Fibroblast of the aortic adventitia (primary cell): ENCODE results near the gene AGTRAP. TPM values are rescaled to one million over a fixed set of nuclear protein-coding genes. Genes with fewer than 3 reads are reported as not detected.

Experiments
- DNase-seq: peaks from one replicate; pipeline ENCODE4 v3.0.0-alpha.2; 2010; ENCODE audit warnings: low read depth
- H3K4me3 ChIP-seq: 2 replicates; pipeline ENCODE4 v1.5.1; 2011; ENCODE audit warnings: low read depth, mild to moderate bottlenecking, control low read depth, low read length, moderate library complexity
- CTCF ChIP-seq: IDR thresholded peaks from 2 replicates; pipeline ENCODE4 v1.5.1; 2011; ENCODE audit warnings: mild to moderate bottlenecking, low read length, control low read depth, inconsistent platforms; ENCODE audit not compliant: insufficient read depth
- total RNA-seq: library from RNA; depleted of rRNA; stranded (reverse); fragments of >200 nt; gene quantifications from 2 replicates; pipeline ENCODE4 v1.2.3, GENCODE V29; 2012; ENCODE audit warnings: low replicate concordance

Gene AGTRAP
- total RNA-seq, 1 donor: 49.4 TPM

- DNase-seq: no peak
- H3K4me3 ChIP-seq: no peak overlapping the region
- TF ChIP-seq CTCF: no peak
Observed at GRCh38 chr1:11759791-11760190, 23.9 kb downstream of the AGTRAP start.

- no peak for TF ChIP-seq CTCF
- H3K4me3 ChIP-seq: no peak overlapping the region
- no peak for DNase-seq
Observed at GRCh38 chr1:11761285-11761684, 25.3 kb downstream of the AGTRAP start.

GRCh38 chr1:11761988-11762406 is 26.1 kb downstream of the AGTRAP start, which contains the start of gene C1orf167:
C1orf167 (plus strand) TSS chr1:11762193; CDS start chr1:11764401, 2,208 bp downstream.
- H3K4me3 ChIP-seq: no peak within 1 kb of the TSS
- DNase-seq: no peak
- TF ChIP-seq CTCF: no peak

GRCh38 chr1:11764115-11764514 is 28.2 kb downstream of the AGTRAP start:
- no peak for TF ChIP-seq CTCF
- no peak overlapping the region for H3K4me3 ChIP-seq
- DNase-seq: no peak

- no peak for DNase-seq
- H3K4me3 ChIP-seq: no peak overlapping the region
- TF ChIP-seq CTCF: no peak
Observed at GRCh38 chr1:11764519-11764918, 28.6 kb downstream of the AGTRAP start.

GRCh38 chr1:11765661-11766428 is 29.9 kb downstream of the AGTRAP start:
- no peak overlapping the region for H3K4me3 ChIP-seq
- no peak for DNase-seq
- no peak for TF ChIP-seq CTCF

- no peak for TF ChIP-seq CTCF
- no peak for DNase-seq
- H3K4me3 ChIP-seq: no peak overlapping the region
Observed at GRCh38 chr1:11766429-11766776, 30.5 kb downstream of the AGTRAP start.
